ENCODE results near the gene COL9A3.

- TF ChIP-seq POLR2AphosphoS5 (IDR thresholded peaks at IDR 0.05; ENCODE audit: low read depth, low read length), result no peak
- TF ChIP-seq POLR2A (IDR thresholded peaks at IDR 0.05; ENCODE audit: low read depth, low read length), result no peak
Measured at GRCh38 chr20:62834967-62835730, 18.3 kb downstream of the COL9A3 start.

All from GM12892 (cell line).